Measurements from ENCODE around the gene CMIP.

CMIP gene

DNA sequence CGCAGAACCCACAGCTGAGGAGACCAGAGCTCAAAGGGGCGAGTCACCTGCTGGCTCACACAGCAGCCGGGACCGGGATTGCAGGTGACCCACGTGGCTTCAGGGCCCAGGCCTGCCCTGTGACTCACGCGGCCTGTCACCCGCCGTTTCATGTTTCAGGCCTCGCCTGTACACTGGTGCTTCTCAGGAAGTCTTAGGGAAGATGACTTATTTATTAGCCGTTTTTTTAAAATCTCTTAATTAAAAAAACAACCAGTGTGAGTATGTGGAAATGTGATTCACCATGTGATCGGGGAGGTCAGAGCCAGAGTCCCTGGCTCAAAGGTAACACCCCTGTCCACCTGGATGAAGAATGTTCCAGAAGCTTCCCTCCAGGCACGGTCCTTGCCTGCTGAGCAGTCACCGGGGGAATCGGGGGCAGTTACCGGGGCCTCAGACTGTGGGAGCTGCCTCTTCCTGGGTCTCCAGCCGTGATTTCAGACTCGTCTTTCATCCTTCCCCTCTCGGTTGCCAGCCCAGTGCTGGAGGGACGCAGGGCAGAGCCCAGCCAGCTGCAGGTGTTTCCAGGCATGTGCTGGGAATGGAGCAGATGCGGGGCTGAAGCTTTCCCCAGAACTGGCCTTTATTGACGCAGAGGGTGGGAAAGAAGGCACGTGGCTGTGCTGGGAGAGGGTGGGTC, 49.3 kb downstream of the CMIP start:
- Histone ChIP-seq H3K4me1 (ENCODE audit: insufficient read depth, low read length, poor library complexity, severe bottlenecking) (peaks cover 8% of the 10 kb centered on the region), H3K27me3 (ENCODE audit: insufficient read depth, low read length, poor library complexity, severe bottlenecking) (no peaks in the 10 kb centered on the region), H3K9me2 (replicated peaks; ENCODE audit: low read depth, low read length) (no peaks in the 10 kb centered on the region), H3F3A (ENCODE audit: low read depth) (no peaks in the 10 kb centered on the region), H4K20me1 (ENCODE audit: insufficient read depth, low read length, poor library complexity, severe bottlenecking) (peaks cover 6% of the 10 kb centered on the region), H3K4me2 (ENCODE audit: low read depth, low read length, poor library complexity, severe bottlenecking) (no peak overlapping the region), H3K36me3 (ENCODE audit: insufficient read depth, low read length) (peaks cover 6% of the 10 kb centered on the region; the same call in 1 of the 2 replicates), H3K79me2 (ENCODE audit: insufficient read depth, low read length) (peaks cover 77% of the 10 kb centered on the region), H3K4me3 (ENCODE audit: low read length, poor library complexity, severe bottlenecking) (no peak overlapping the region), H3K9ac (ENCODE audit: low read depth, low read length, poor library complexity, severe bottlenecking) (no peak overlapping the region), H2AFZ (ENCODE audit: low read length) (no peak overlapping the region), H3K9me3 (ENCODE audit: insufficient read depth, low read depth, low read length) (no peaks in the 10 kb centered on the region)
- no peak for TF ChIP-seq EZH2phosphoT487 (IDR thresholded peaks at IDR 0.05; ENCODE audit: borderline replicate concordance)
- TF ChIP-seq, protein P1, sequence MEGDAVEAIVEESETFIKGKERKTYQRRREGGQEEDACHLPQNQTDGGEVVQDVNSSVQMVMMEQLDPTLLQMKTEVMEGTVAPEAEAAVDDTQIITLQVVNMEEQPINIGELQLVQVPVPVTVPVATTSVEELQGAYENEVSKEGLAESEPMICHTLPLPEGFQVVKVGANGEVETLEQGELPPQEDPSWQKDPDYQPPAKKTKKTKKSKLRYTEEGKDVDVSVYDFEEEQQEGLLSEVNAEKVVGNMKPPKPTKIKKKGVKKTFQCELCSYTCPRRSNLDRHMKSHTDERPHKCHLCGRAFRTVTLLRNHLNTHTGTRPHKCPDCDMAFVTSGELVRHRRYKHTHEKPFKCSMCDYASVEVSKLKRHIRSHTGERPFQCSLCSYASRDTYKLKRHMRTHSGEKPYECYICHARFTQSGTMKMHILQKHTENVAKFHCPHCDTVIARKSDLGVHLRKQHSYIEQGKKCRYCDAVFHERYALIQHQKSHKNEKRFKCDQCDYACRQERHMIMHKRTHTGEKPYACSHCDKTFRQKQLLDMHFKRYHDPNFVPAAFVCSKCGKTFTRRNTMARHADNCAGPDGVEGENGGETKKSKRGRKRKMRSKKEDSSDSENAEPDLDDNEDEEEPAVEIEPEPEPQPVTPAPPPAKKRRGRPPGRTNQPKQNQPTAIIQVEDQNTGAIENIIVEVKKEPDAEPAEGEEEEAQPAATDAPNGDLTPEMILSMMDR (conservative IDR thresholded peaks at IDR 0.05; ENCODE audit: low read length): no peak

DNA sequence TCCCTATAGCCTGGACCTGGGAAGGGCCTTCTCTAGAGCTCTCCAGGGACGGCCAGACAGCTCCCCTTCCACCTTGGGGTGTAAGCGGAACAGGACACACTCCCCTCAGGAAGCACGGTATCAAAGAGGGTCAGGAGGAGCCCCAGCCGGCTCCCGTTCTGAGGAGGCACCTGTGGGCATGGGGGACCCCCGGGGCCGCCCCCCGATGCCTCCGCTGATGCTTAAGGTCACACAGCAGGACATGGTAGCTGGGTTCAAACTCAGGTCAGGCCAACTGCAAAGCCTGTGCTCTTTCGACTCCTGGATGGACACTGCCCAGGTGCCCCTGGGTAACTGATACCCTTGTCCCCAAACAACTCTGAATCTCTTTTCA, 49.8 kb downstream of the CMIP start:
- Histone ChIP-seq H3K4me1 (ENCODE audit: insufficient read depth, low read length, poor library complexity, severe bottlenecking) (peaks cover 8% of the 10 kb centered on the region), H3K4me2 (ENCODE audit: low read depth, low read length, poor library complexity, severe bottlenecking) (no peak overlapping the region), H3F3A (ENCODE audit: low read depth) (no peaks in the 10 kb centered on the region), H3K9ac (ENCODE audit: low read depth, low read length, poor library complexity, severe bottlenecking) (no peak overlapping the region), H3K9me2 (replicated peaks; ENCODE audit: low read depth, low read length) (no peaks in the 10 kb centered on the region), H3K79me2 (ENCODE audit: insufficient read depth, low read length) (peaks cover 76% of the 10 kb centered on the region), H3K27me3 (ENCODE audit: insufficient read depth, low read length, poor library complexity, severe bottlenecking) (no peaks in the 10 kb centered on the region), H3K9me3 (ENCODE audit: insufficient read depth, low read depth, low read length) (no peaks in the 10 kb centered on the region), H4K20me1 (ENCODE audit: insufficient read depth, low read length, poor library complexity, severe bottlenecking) (peaks cover 6% of the 10 kb centered on the region), H3K36me3 (ENCODE audit: insufficient read depth, low read length) (peaks cover 6% of the 10 kb centered on the region; the same call in 1 of the 2 replicates), H3K4me3 (ENCODE audit: low read length, poor library complexity, severe bottlenecking) (no peak overlapping the region), H2AFZ (ENCODE audit: low read length) (no peak overlapping the region)
- TF ChIP-seq, protein P1 (conservative IDR thresholded peaks at IDR 0.05; ENCODE audit: low read length): no peak
- no peak for TF ChIP-seq EZH2phosphoT487 (IDR thresholded peaks at IDR 0.05; ENCODE audit: borderline replicate concordance)

DNA sequence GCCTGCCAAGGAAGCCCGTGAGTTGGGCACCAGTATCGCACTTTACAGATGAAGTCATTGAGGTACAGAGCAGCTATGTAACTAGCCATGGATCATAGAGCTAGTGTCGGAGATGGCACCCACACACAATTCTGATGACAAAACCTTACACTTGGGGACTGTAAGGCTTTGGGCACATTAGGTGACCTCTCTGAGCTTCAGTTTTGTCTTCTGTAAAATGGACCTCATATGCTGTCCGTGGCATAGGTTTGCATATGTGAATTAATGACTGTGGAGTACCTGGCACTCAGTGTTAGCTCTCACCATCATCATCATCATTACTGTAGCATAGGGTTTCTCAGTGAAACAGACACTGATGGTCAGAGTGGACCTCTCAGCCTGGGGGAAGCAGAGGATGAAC, 50.3 kb downstream of the CMIP start:
- Histone ChIP-seq H3K4me3 (ENCODE audit: low read length, poor library complexity, severe bottlenecking) (no peak overlapping the region), H3K79me2 (ENCODE audit: insufficient read depth, low read length) (peaks cover 71% of the 10 kb centered on the region), H3K9me2 (replicated peaks; ENCODE audit: low read depth, low read length) (no peaks in the 10 kb centered on the region), H3K9me3 (ENCODE audit: insufficient read depth, low read depth, low read length) (no peaks in the 10 kb centered on the region), H4K20me1 (ENCODE audit: insufficient read depth, low read length, poor library complexity, severe bottlenecking) (peaks cover 4% of the 10 kb centered on the region), H3K4me2 (ENCODE audit: low read depth, low read length, poor library complexity, severe bottlenecking) (no peak overlapping the region), H2AFZ (ENCODE audit: low read length) (no peak overlapping the region), H3K36me3 (ENCODE audit: insufficient read depth, low read length) (peaks cover 6% of the 10 kb centered on the region; the same call in 1 of the 2 replicates), H3K4me1 (ENCODE audit: insufficient read depth, low read length, poor library complexity, severe bottlenecking) (peaks cover 8% of the 10 kb centered on the region), H3F3A (ENCODE audit: low read depth) (no peaks in the 10 kb centered on the region), H3K27me3 (ENCODE audit: insufficient read depth, low read length, poor library complexity, severe bottlenecking) (no peaks in the 10 kb centered on the region), H3K9ac (ENCODE audit: low read depth, low read length, poor library complexity, severe bottlenecking) (no peak overlapping the region)
- TF ChIP-seq, protein P1 (conservative IDR thresholded peaks at IDR 0.05; ENCODE audit: low read length): no peak
- no peak for TF ChIP-seq EZH2phosphoT487 (IDR thresholded peaks at IDR 0.05; ENCODE audit: borderline replicate concordance)

All from Loucy (cell line).